ENCODE results near the gene COPS7A.

COPS7A gene

DNA sequence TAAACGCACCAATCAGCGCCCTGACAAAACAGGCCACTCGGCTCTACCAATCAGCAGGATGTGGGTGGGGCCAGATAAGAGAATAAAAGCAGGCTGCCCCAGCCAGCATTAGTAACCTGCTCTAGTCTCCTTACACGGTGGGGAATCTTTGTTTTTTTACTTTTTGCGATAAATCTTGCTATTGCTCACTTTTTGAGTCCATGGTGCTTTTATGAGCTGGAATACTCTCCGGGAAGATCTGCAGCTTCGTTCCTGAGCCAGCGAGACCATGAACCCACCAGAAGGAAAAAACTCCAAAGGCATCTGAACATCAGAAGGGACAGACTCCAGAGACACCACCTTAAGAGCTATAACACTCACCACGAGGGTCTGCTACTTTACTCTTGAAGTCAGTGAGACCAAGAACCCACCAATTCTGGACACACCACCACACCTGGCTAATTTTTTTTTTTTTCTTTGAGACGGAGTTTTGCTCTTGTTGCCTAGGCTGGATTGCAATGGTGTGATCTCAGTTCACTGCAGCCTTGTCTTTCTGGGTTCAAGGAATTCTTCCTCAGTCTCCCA, 6.9 kb upstream of the COPS7A start:
- no peak overlapping the region for H3K4me2 ChIP-seq
- no peaks in the 10 kb centered on the region for H3K27me3 ChIP-seq
- no peaks in the 10 kb centered on the region for H3K4me1 ChIP-seq
- no peak overlapping the region for H3K4me3 ChIP-seq
- H3K36me3 ChIP-seq: no peaks in the 10 kb centered on the region
- TF ChIP-seq Cebpa-rat (IDR thresholded peaks at IDR 0.05): no peak
- H3K27ac ChIP-seq: no peak overlapping the region
- no peak overlapping the region for H3K9ac ChIP-seq
- H3K9me3 ChIP-seq (replicated peaks in 1 of 11): no peaks in the 10 kb centered on the region
- no peaks in the 10 kb centered on the region for H4K20me1 ChIP-seq

GRCh38 chr12:6722863-6723262, 983 bp upstream of the COPS7A start:
- H3K27me3 ChIP-seq: no peaks in the 10 kb centered on the region
- H4K20me1 ChIP-seq: peaks cover 0 to 5% (median 0%) of the 10 kb centered on the region in 11 experiments; a peak in 2 of 22 replicates
- peak overlapping the region in 2 of 11 experiments; percentile 82 to 84; a peak in 2 of 22 replicates for H3K27ac ChIP-seq
- peaks cover 0 to 24% (median 8%) of the 10 kb centered on the region in 11 experiments; a peak in 21 of 22 replicates for H3K36me3 ChIP-seq
- no peaks in the 10 kb centered on the region for H3K9me3 ChIP-seq (replicated peaks in 1 of 11)
- H3K4me3 ChIP-seq: peak overlapping the region in 3 of 10 experiments; percentile 55 to 65 (median 63); a peak in 2 of 20 replicates
- H3K4me2 ChIP-seq: peak overlapping the region in 9 of 11 experiments; percentile 83 to 99 (median 94); a peak in 10 of 22 replicates
- no peak overlapping the region for H3K9ac ChIP-seq
- peaks cover 13 to 27% (median 17%) of the 10 kb centered on the region in 10 experiments for H3K4me1 ChIP-seq
- no peak for TF ChIP-seq Cebpa-rat (IDR thresholded peaks at IDR 0.05)

DNA sequence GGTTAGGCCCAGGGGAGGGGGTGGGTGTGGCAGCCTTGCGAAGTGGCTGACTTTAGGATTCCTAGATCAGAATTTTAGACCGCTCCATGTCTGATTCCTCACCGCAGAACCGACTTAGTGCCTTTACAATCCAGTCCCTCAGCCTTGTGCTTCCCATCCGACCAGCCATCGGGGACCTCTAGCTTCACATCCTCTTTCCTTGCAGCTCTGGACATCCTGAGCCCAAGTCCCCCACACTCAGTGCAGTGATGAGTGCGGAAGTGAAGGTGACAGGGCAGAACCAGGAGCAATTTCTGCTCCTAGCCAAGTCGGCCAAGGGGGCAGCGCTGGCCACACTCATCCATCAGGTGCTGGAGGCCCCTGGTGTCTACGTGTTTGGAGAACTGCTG, 557 bp downstream of the COPS7A start:
- Histone ChIP-seq H3K4me2 (peak overlapping the region; percentile 83 to 100 (median 94)), H4K20me1 (peaks cover 0 to 6% (median 0%) of the 10 kb centered on the region in 11 experiments; a peak in 3 of 22 replicates), H3K27ac (peak overlapping the region; percentile 76 to 96 (median 86)), H3K4me3 (peak overlapping the region; percentile 55 to 73 (median 65)), H3K9ac (peak overlapping the region; percentile 62 to 94 (median 80)), H3K9me3 (replicated peaks in 1 of 11) (no peaks in the 10 kb centered on the region), H3K36me3 (peaks cover 15 to 40% (median 23%) of the 10 kb centered on the region in 11 experiments), H3K27me3 (no peaks in the 10 kb centered on the region), H3K4me1 (peaks cover 13 to 32% (median 20%) of the 10 kb centered on the region in 10 experiments)
- no peak for TF ChIP-seq Cebpa-rat (IDR thresholded peaks at IDR 0.05)

DNA sequence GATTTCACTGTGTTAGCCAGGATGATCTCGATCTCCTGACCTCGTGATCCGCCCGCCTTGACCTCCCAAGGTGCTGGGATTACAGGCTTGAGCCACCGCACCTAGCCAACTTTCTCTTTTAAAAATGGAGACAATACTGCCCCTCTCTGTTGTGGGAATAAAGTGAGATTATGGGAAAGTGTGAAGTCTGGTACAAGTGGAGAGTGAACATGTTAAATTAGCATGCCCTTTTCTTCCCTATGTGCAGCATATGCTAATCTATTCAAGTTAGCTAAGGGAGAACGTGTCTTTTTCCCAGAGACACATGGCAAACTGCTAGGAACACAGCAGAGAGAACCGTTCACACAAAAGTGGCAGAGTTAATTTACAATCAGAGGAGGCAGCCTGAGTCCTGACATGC, 1.5 kb downstream of the COPS7A start:
- Histone ChIP-seq H3K27ac (no peak overlapping the region), H3K27me3 (no peaks in the 10 kb centered on the region), H3K9ac (peak overlapping the region in 1 of 11 experiments; percentile 91; a peak in 2 of 22 replicates), H4K20me1 (peaks cover 0 to 12% (median 0%) of the 10 kb centered on the region in 11 experiments; a peak in 4 of 22 replicates), H3K9me3 (replicated peaks in 1 of 11) (no peaks in the 10 kb centered on the region), H3K4me3 (peak overlapping the region in 2 of 10 experiments; percentile 65 to 73; a peak in 3 of 20 replicates), H3K4me2 (peak overlapping the region; percentile 83 to 100 (median 94); a peak in 20 of 22 replicates), H3K36me3 (peaks cover 25 to 49% (median 32%) of the 10 kb centered on the region in 11 experiments), H3K4me1 (peaks cover 13 to 42% (median 28%) of the 10 kb centered on the region in 10 experiments)
- no peak for TF ChIP-seq Cebpa-rat (IDR thresholded peaks at IDR 0.05)

- Histone ChIP-seq H4K20me1 (peaks cover 0 to 18% (median 0%) of the 10 kb centered on the region in 11 experiments; a peak in 5 of 22 replicates), H3K27ac (no peak overlapping the region), H3K36me3 (peaks cover 36 to 83% (median 65%) of the 10 kb centered on the region in 11 experiments), H3K9ac (no peak overlapping the region), H3K4me1 (peaks cover 13 to 41% (median 32%) of the 10 kb centered on the region in 10 experiments), H3K9me3 (replicated peaks in 1 of 11) (no peaks in the 10 kb centered on the region), H3K4me2 (peak overlapping the region in 2 of 11 experiments; percentile 41 to 71; a peak in 1 of 22 replicates), H3K4me3 (no peak overlapping the region), H3K27me3 (no peaks in the 10 kb centered on the region)
- no peak for TF ChIP-seq Cebpa-rat (IDR thresholded peaks at IDR 0.05)
Observed at GRCh38 chr12:6729186-6729585, 5.3 kb downstream of the COPS7A start.

GRCh38 chr12:6730169-6730568, 6.3 kb downstream of the COPS7A start:
- TF ChIP-seq Cebpa-rat (IDR thresholded peaks at IDR 0.05): no peak
- Histone ChIP-seq H3K27ac (peak overlapping the region in 2 of 11 experiments; percentile 6 to 36; a peak in 2 of 22 replicates), H3K9ac (peak overlapping the region in 4 of 11 experiments; percentile 19 to 52 (median 40); a peak in 5 of 22 replicates)

GRCh38 chr12:6734506-6735387, 10.9 kb downstream of the COPS7A start:
- Histone ChIP-seq H3K4me1 (peaks cover 0 to 28% (median 23%) of the 10 kb centered on the region in 10 experiments; a peak in 17 of 20 replicates), H3K9me3 (replicated peaks in 1 of 11) (no peaks in the 10 kb centered on the region)

More at GRCh38 chr12:6730169-6730568, 6.3 kb downstream of the COPS7A start:
- Histone ChIP-seq H3K27me3 (no peaks in the 10 kb centered on the region), H4K20me1 (peaks cover 0 to 18% (median 0%) of the 10 kb centered on the region in 11 experiments; a peak in 5 of 22 replicates), H3K4me1 (peaks cover 5 to 31% (median 23%) of the 10 kb centered on the region in 10 experiments), H3K4me2 (peak overlapping the region in 7 of 11 experiments; percentile 41 to 73 (median 65); a peak in 14 of 22 replicates), H3K36me3 (peaks cover 44 to 90% (median 74%) of the 10 kb centered on the region in 11 experiments), H3K9me3 (replicated peaks in 1 of 11) (no peaks in the 10 kb centered on the region), H3K4me3 (no peak overlapping the region)

GRCh38 chr12:6735448-6736191, 11.8 kb downstream of the COPS7A start:
- peak overlapping the region in 1 of 11 experiments; percentile 8; a peak in 2 of 22 replicates for H3K27ac ChIP-seq
- H3K27me3 ChIP-seq: no peaks in the 10 kb centered on the region
- H4K20me1 ChIP-seq: peaks cover 0 to 12% (median 0%) of the 10 kb centered on the region in 11 experiments; a peak in 3 of 22 replicates
- peaks cover 13 to 49% (median 37%) of the 10 kb centered on the region in 11 experiments for H3K36me3 ChIP-seq
- TF ChIP-seq Cebpa-rat (IDR thresholded peaks at IDR 0.05): no peak
- peak overlapping the region in 9 of 11 experiments; percentile 1 to 47 (median 27); a peak in 9 of 22 replicates for H3K4me2 ChIP-seq
- H3K9ac ChIP-seq: peak overlapping the region in 2 of 11 experiments; percentile 2 to 45; a peak in 3 of 22 replicates
- H3K4me1 ChIP-seq: peaks cover 0 to 19% (median 14%) of the 10 kb centered on the region in 10 experiments; a peak in 17 of 20 replicates
- no peaks in the 10 kb centered on the region for H3K9me3 ChIP-seq (replicated peaks in 1 of 11)
- no peak overlapping the region for H3K4me3 ChIP-seq

More at GRCh38 chr12:6734506-6735387, 10.9 kb downstream of the COPS7A start:
- Histone ChIP-seq H3K4me2 (no peak overlapping the region), H3K36me3 (peaks cover 22 to 58% (median 46%) of the 10 kb centered on the region in 11 experiments), H3K4me3 (no peak overlapping the region), H4K20me1 (peaks cover 0 to 14% (median 0%) of the 10 kb centered on the region in 11 experiments; a peak in 3 of 22 replicates), H3K27ac (peak overlapping the region in 1 of 11 experiments; percentile 8; a peak in 1 of 22 replicates), H3K9ac (peak overlapping the region in 5 of 11 experiments; percentile 1 to 45 (median 14); a peak in 3 of 22 replicates), H3K27me3 (no peaks in the 10 kb centered on the region)
- TF ChIP-seq Cebpa-rat (IDR thresholded peaks at IDR 0.05): no peak

Data from BLaER1 treated with 17β-estradiol and CSF1 and Interleukin-3, amounts not matched to agents 10 nM and 100 nM (cell line).